Central memory CD4-positive, alpha-beta T cell (primary cell): Measurements from ENCODE around the gene CHDH.

Experiments used
- DNase-seq: peaks from one replicate; pipeline ENCODE4 v3.0.0; 2022

The CHDH gene

DNA sequence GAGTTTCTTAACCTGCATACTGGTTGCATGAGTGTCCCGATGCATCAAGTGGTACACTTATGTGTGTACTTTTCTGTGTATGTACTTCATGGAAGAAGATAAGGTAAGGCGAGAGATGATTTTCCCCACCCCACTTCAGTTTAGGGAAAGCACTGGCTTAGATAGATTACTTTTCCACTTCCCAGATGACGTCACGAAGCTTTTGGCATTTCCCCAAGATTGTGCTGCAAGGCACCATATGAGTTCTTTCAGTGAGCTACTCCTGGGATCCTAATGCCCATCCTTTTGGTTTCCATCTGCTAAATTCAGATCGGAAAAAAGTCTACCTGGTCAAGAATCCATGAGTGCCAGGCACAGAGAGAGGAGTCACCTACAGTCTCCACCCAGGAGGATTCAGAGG lies 4.7 kb upstream of the CHDH start:
- no peak for DNase-seq

DNA sequence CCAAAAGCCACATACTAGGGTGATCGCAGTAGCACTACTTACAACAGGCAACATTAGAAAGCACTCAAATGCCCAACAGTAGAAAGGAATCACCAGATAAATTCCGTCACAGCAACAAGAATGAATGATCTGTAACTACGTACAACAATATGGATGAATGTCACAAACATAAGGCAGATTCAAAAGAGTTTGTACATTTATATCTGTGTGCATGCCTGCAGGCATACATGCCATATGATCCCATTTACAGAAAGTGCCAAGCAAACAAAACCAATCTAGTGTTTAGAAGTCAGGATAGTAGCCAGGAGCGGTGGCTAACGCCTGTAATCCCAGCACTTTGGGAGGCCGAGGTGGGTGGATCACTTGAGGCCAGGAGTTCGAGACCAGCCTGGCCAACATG lies 3.7 kb upstream of the CHDH start:
- no peak for DNase-seq

DNA sequence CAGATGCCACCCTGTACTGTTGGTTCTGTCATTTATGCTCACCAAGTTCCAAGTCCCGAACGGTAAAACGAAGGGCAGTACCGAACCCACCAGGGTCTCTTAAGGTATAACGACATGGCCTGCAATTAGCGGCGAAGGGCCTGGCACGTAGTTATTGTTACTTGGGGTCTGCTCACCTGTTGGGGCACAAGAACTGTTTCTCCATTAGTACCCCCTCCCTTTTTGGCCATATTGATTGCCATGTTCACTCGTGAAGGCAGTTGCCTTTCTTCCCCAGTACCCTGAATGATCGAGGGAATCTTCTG lies 584 bp upstream of the CHDH start:
- DNase-seq = no peak

DNA sequence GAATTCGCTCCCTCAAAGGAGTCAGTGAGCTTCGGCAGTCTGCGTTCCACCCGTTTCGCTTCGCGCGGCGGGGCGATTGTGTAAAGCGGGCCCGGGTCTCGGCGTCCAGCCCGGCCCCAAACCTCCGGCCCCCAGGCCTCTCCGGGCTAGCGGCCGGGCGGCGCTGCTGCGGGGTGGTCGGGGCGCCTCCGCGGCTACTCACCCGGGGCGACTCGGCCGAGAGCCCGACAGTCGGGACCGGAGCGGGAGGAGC lies 412 bp downstream of the CHDH start:
- DNase-seq = no peak

DNA sequence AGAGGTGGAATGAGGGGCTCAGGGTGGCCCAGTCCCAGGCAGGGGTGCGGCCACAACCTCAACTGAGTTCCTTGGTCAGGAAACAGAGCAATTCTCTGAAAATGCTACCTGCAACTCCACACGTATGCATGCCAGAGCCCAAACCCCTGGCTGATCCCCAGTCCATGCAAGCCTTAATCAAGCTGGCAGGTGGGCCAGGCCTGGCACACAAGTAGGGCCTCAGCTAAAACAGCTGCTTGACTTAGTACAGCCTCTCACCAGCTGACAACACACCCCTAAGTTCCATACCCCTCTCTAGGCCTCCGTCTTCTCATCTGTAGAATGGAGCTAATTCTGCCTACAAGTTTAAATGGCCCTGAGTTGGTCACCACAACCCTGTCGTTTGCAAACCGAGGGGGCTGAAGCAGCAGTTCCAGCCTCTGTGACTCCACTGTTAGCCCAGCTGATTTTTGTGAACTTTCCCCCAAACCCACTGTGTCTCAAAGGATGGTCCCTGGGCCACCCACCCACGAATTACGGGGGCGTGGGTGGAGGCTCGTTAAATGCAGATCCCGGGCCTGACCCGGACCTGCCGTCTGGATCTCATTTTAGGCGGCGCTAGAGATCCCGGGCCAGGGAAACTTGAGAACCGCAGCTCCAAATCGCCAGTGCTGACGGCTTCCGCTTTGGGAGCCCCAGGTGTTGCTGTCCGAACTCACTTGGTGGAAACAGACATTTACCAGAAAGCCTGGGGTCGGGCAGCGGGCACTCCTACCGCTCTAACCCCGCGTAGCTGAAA lies 927 bp downstream of the CHDH start:
- DNase-seq = no peak

DNA sequence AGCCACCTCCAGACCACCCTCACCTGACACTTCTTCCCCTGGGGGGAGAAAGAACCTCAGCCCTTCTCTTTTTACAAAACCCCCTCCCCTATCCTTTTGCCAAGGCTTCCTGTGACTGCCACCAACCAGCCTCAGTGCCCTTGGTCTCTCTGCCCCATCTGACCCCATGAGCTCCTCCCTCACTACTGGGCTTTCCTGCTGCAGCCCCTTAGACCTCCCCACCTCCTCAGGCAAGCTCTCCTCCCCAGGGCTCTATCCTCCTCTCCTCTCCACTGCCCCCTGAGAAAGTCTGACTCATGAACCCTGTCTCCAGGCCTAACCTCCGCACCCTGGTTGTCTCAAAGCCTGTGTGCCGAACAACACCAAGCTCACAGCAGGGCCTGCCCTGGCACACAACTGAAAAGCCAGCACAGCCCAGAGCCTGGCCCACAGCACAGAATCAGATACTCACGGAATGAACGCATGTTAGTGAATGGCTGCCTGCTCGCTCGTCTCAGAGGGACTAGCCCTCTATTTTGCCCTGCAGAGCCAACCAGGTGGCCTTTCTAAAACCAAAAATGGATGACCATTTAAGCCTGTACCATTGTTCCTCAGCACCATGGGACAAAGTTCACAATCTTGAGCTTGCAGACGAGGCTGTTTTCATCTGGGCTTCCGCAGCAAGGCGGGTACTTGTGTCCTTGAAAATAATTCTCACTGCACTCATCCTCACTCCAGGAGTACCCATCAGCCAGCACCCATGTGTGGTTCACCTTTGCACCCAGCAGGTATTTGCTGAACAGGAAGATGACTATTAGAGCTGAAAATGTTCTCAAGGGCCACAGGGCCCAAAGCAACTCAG lies 1.7 kb downstream of the CHDH start:
- DNase-seq = no peak

DNA sequence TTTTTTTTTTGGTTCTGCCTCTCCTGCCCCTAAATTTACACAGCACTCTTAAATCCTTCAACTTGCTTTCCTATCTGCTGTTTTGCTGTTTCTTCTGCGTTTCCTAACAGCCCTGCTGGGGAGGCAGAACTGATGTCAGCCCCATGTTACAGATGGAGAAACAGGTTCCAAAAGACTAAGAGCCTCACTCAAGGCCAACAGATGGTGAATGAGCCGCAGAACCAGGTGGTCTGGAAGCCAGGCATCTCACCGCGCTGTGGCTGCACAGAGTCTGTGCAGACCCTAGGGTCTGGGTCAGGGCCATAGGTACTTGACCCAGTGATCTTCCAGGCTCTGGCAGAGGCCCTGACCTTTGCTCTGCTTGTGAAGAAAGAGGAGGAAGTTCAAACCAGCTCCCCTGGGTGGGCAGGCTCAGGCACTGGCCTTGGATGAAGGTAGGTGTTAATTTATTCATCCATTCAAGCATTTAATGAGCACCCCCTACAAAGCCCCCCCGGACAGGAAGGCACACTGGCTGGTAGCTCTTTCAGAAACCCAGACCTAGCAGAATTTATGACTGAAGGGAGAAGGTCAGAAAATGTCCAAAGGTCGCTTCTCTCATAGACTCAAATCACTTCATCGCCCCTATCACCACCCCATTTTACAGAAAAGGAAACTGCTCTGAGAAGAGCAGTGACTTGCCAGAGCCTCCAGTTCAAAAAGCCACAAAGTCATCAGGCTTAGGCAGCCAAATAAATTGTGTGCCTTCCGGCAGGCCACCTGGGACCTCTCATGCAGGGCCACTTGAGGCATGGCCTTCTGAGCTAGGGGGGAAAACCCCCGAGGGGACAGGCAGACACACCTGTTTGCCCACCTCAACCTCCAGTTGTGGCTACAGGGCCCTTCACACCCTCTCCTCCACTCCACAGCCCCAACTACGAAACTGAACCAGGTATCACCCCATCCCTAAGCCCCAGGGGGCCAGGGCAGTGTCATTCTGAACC lies 2.7 kb downstream of the CHDH start:
- no peak for DNase-seq

DNA sequence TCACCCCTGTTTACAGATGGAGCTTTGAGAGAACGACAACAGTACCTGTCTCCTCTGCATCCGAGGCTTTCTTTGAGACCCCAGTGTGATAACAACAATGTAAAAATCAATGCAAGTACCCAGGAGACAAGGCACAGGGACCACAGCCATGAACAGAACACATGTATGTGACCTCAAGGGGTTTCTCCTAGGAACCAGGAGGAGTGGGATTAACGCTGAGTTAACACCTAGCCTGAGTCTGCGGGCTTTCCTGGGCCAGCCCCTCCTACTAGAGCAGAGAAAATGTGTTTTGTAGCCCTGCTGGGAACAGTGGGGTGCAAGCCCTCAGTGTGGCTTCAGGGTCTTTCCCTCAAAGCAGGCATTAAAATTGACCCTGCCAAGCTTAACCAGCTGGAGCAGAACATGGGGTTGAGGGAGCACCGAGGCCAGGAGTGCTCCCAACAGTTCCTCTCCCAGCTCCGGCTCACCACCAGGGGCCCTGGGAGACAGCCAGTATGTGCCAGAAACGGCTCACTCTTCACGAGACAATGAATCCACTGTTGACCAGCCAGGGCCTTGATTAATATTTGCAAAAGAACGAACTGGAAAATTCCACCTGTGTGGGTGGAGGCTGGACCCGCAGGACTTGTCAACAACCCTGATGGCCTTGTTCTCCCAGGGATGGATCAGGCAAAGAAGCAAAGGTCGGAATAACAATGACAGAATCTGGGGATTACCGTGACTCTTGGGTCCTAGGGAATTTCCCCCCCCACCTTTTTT lies 3.6 kb downstream of the CHDH start:
- DNase-seq = no peak

DNA sequence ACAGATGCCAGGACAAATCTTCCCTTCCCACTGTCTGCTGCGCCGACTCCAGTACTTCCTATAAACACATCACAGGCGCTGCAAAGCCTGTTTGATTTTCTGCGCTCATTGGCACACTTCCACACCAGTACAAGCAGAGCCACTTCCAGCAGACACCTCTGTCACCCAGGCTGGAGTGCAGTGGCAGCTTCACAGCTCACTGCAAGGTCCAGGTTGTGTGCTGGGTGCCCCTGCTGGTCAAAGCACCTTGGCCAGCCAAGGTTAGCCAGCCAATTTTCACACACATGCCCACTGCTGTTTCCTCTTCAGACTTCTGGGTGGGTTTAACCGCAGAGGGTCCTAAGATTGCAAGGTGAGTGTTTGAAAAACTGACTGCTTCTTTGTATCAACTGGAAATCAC lies 4.9 kb downstream of the CHDH start:
- no peak for DNase-seq

DNA sequence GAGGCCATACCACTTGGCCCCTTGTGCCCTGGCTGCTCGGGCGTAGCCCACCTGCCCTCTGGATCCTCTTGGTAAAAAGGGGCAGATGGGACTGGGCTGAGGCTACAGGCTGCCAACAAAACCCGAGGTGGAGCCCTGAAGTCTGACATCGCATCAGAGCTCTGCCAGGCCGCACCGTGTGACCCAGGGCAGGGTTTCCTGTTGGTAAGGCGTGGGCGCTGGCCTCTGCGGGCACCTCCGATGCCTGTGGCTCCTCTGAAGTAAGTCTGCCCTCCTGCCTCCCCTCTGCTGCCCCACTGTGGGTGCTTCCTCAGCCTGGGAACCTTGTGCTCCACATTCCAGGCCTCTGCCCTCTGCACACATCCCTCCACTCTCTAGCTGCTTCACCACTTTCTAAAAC lies 8.9 kb downstream of the CHDH start:
- DNase-seq = no peak

DNA sequence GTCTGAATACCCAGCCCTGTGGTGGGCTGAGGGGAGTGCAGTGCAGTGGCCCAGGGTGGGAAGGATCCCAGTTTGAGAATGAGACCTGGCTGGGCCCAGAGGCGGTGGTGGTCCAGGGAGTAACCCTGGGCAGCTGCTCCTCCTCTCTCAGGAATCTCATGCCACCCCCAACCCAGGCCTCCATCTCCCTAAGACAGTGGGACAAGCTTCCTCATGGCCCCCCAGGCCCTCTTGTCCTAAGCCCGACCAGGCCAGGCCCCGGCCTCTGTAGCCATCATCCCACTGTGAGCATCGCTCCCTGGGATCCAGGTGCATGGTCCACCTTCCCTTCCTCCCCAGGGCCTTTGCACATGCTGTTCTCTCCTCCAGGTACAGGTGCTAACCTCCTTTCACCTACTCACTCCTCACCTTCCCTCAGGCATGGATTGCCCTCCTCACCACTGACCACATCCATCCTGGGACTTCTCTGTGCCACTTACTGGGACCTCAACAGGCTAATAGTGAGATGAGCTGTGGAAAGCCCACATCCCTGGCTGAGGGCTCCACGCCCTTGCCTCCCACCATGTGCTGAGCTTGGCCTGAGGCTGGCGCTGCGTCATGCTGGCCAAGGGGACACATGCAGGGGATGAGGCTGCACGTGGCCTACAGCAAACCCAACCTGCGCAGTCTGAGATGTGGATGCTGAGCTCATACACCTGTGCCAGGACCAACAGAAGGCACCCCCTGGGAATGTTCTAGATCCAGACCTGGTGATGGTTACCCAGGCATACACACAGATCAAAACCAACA lies 9.9 kb downstream of the CHDH start:
- no peak for DNase-seq

DNA sequence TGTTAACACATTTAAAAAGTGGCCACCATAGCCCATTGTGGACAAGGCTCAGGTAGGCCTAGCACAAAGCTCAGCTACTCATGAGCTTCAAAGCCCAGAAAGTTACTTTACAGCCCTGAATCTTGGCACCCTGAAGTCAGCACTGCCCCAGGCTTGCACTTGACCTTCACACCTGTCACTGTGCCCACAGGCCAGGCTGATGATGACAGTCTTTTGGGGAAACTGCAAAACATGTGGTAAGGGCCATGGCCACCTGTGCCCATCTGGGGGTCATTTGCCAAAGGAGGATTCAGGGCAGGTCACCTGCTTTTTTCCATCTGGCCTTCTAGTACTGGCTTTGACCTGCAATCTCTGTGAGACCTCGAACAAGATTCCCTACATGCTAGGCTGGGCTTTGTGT lies 11.0 kb downstream of the CHDH start:
- no peak for DNase-seq

DNA sequence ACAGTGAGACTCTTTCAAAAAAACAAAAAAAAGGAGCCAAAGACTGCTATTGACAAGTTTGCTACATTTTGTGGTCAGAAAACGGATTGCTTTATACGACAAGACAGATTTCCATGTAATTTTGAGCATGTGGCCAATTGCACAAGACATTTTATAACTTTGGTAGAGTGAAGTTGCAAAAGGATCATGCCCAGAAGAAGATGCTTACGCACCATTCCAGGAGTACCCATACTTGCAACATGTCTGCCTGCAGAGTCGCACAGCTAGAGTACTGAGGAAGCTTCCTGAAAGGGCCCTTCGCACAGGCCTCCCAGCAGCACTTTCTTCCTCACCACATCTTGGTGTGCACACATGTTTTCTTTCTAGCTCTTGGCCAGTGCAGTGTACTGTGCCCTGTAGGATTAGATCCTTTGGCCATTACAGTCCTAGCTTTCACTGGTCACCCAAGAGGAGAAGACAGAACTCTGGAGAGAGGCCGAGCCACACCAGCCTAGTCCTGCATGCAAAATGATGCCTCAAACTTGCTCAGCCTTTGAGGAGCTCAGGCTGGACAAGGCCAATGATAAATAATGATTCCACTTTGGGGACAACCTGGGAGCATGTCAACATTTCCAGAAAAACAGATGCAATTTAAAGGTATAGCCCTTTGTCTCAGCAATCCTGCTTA lies 11.7 kb downstream of the CHDH start:
- no peak for DNase-seq

DNA sequence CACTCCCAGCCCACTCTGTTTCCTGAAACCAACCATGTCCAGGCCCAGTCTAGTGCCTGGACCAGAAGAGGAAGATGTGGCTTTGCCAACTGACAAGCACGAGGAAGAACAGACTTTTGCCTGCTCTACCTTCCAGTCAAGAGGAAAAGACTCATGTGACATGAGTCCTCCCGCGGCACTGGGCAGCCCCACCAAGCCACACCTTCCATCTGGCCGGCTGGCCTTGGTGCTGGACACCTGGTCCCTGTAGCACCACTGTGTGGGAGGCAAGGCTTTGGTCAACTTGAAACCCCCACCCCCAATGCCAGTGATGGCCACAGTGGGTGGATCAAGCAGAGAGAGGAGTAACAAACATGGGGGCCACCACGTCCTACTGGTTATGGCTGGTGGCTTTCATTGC lies 12.5 kb downstream of the CHDH start:
- DNase-seq = no peak

DNA sequence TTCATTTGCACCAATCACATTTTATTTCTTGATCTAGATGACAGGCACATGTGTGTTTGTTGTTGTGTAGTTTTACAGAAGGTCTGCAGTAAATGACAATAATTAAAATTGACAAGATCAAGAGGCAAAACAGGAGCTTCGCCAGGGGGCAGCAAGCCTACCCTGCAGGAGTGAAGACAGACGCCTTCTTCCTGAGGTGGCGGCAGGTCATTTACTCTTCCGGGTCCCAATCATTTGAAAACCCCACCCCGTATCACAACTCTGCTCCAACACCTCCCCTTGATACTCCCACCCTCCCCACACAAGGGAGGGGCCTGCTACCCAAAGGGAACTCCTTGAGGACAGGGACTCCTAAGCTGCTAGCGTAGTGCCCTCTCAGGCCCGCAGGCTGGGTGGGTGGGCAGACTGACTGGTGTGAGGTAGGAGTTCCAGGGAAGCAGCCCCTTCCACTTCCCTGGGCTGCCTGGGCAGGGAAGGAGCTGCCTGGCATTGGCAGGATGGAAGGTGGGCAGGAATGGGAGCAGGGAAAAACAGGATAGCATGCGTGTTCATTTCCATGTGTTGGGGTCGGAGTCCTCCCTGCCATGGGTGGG lies 13.1 kb downstream of the CHDH start:
- no peak for DNase-seq

DNA sequence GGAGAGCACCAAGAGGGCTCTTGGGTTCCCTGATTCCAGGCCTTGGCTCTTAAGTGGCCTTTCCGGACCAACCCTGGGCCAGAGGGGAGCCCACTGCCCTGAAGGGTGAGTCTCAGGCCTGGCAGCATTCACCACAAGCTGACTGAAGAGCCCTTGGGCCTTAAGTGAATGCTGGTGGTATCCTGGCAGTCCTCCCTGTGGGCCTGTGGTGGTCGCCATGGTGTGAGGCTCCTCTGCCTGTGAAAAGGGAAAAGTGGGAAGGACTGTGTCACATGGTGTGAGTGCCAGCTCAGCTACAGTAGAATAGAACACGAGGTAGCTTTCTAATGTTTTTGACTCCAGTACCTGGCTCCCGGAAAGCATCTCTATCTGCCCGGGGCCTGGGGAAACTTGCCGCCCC lies 15.3 kb downstream of the CHDH start:
- DNase-seq = no peak

DNA sequence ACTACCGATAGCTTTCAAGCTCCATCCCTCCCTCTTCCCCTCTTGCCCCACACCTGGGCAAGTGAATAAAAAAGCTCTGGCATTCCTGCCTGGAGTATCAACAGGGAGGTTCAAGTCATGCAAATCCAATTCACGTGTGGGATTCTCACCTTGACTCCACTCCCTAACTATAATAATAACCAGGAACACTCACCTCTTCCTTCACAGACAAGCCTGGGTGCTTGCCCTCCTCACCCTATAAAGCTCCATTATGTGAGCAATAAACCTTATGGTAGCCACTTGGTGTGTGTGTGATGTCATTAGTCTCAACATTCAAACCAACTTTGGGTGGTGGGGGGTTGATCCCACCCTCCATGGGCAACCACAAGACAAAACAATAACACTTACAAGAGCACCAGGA lies 16.6 kb downstream of the CHDH start:
- no peak for DNase-seq

DNA sequence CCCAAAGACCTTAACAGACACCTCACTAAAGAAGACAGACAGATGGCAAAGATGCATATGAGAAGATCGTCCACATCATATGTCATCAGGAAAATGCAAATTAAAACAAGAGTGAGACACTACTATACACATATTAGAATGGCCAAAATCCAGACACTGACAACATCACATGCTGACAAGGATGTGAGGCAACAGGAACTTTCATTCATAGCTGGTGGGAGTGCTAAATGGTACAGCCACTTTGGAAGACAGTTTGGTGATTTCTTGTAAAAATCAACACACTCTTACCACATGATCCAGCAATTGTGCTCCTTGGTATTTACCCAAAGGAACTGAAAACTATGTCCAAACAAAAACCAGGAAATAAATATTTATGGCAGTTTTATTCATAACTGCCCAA lies 17.6 kb downstream of the CHDH start:
- DNase-seq = no peak

DNA sequence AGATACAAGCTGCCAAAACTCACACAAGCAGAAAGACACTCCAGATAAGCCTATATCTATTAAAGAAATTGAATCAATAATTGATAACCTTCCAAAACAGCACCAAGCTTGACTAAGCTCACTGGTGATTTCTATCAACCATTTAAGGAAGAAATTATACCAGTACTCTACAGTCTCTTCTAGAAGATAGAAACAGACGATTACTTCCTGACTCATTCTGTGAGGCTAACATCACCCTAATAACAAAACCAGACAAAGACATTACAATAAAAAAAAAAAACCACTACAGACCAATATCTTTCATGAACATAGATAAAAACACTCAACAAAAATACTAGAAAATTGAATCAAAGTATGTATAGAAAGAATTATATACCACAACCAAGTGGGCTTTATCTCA lies 20.2 kb downstream of the CHDH start:
- DNase-seq = no peak

DNA sequence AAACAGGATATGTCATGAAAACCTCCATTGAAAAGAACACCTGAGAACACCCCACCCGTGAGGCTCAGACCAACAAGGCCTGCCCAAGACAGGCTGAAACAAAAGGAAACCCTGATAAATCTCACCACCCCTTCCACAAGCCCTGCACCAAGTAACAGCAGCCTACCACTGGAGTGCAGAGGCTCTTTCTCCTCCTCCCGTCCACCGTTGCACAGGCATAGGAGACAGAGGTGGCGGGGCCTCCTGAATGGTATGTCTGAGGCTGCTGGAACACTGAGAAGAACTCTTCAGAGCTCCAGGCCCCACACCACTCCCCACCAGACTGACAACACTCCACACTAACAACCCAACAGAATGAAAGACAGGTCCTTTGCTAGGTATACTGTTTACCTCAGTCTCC lies 21.4 kb downstream of the CHDH start:
- DNase-seq = no peak
